Colonic mucosa (tissue), 4 donors: ENCODE results near the gene TOM1. TPM values are rescaled to one million over a fixed set of nuclear protein-coding genes. Genes with fewer than 3 reads are reported as not detected.

Experiments
- DNase-seq: peaks from one replicate; pipeline ENCODE4 v3.0.0-alpha.2; 2020
- H3K27ac ChIP-seq: fragments of 200-600 bp; one replicate; pipeline ENCODE4 v1.8.0; 2021
- H3K27me3 ChIP-seq: fragments of 200-600 bp; one replicate; pipeline ENCODE4 v1.8.0; 2021
- H3K36me3 ChIP-seq: fragments of 200-600 bp; one replicate; pipeline ENCODE4 v1.8.0; 2021
- H3K4me1 ChIP-seq: fragments of 200-600 bp; one replicate; pipeline ENCODE4 v1.8.0; 2021; ENCODE audit warnings: mild to moderate bottlenecking
- H3K4me3 ChIP-seq: fragments of 200-600 bp; one replicate; pipeline ENCODE4 v1.8.0; 2021
- H3K9ac ChIP-seq, 2 donors: one replicate each; pipeline ENCODE4 v1.7.0; 2013; ENCODE audit warnings: control low read depth in 2 of 2, low read depth in 2 of 2, low read length in 2 of 2
- H3K9me3 ChIP-seq: fragments of 200-600 bp; one replicate; pipeline ENCODE4 v1.8.0; 2021
- CTCF ChIP-seq: fragments of 200-600 bp; IDR thresholded peaks from one replicate; pipeline ENCODE4 v1.8.0; 2022; ENCODE audit warnings: antibody characterized with exemption, mild to moderate bottlenecking
- intact Hi-C: fragments of 100-400 bp; cut with DNase I; formaldehyde crosslinking; loops from one replicate; pipeline ENCODE4 v1.14.1; 2022
- total RNA-seq, 2 donors: library from RNA; stranded (reverse); fragmentation: NEBNext Ultra II Directional in 1 of 2; extraction: Animal tissue kit (Norgen Biotek cat#: 25700) in 1 of 2; gene quantifications; one replicate each; pipeline ENCODE4 v1.2.1, GENCODE V29; 2021
- donor health status: healthy.
- donor health status: DM: no; HTN: no; CAD: no.
- donor health status: DM: no; HTN: no; CAD: no.

The TOM1 gene
- total RNA-seq, 2 donors from 2014 or later = 43.0 to 60.3 TPM

- intact Hi-C loops = no loop called here
- no peaks in the 10 kb centered on the region for H3K9me3 ChIP-seq
- H3K4me1 ChIP-seq = peaks cover 14% of the 10 kb centered on the region
- TF ChIP-seq CTCF = no peak
- H3K27ac ChIP-seq = peak overlapping the region; percentile 79
- H3K4me3 ChIP-seq = no peak overlapping the region
- DNase-seq = peak; percentile 82
- no peaks in the 10 kb centered on the region for H3K36me3 ChIP-seq
- H3K9ac ChIP-seq = peak overlapping the region in 1 of 2 donors; percentile 81
- H3K27me3 ChIP-seq = no peaks in the 10 kb centered on the region
These were observed 79.7 kb downstream of the TOM1 start for GRCh38 chr22:35379146-35379993.

- Histone ChIP-seq H3K36me3 (no peaks in the 10 kb centered on the region), H3K9me3 (no peaks in the 10 kb centered on the region), H3K27ac (peak overlapping the region; percentile 79), H3K4me3 (no peak overlapping the region), H3K9ac (peak overlapping the region; percentile 4 to 81), H3K27me3 (no peaks in the 10 kb centered on the region), H3K4me1 (peaks cover 14% of the 10 kb centered on the region)
- intact Hi-C loops = no loop called here
- peak; percentile 61 for DNase-seq
- TF ChIP-seq CTCF = no peak
These were observed 80.3 kb downstream of the TOM1 start for GRCh38 chr22:35380013-35380412.

GRCh38 chr22:35380537-35381423 lies 81.1 kb downstream of the TOM1 start, which contains the start of gene HMOX1:
Gene HMOX1, plus strand, starts transcription at chr22:35381096. Its CDS starts 78 bp downstream, at chr22:35381174.
- intact Hi-C loops = no loop called here
- no peaks in the 10 kb centered on the region for H3K27me3 ChIP-seq
- TF ChIP-seq CTCF = no peak
- peaks cover 9% of the 10 kb centered on the region for H3K4me1 ChIP-seq
- H3K9me3 ChIP-seq = no peaks in the 10 kb centered on the region
- peak within 1 kb of the TSS; percentile 80 for H3K27ac ChIP-seq
- H3K4me3 ChIP-seq = peak within 1 kb of the TSS; percentile 46
- H3K36me3 ChIP-seq = no peaks in the 10 kb centered on the region
- peak; percentile 94 for DNase-seq
- peak within 1 kb of the TSS; percentile 72 to 81 for H3K9ac ChIP-seq

- DNase-seq = no peak
- no peaks in the 10 kb centered on the region for H3K36me3 ChIP-seq
These were observed 81.8 kb downstream of the TOM1 start for GRCh38 chr22:35381424-35382009.

More at GRCh38 chr22:35381424-35382009, 81.8 kb downstream of the TOM1 start:
- peak overlapping the region; percentile 80 for H3K27ac ChIP-seq
- intact Hi-C loops = no loop called here
- H3K9ac ChIP-seq = peak overlapping the region; percentile 67 to 72
- no peaks in the 10 kb centered on the region for H3K9me3 ChIP-seq
- H3K27me3 ChIP-seq = no peaks in the 10 kb centered on the region
- peaks cover 9% of the 10 kb centered on the region for H3K4me1 ChIP-seq
- no peak for TF ChIP-seq CTCF
- H3K4me3 ChIP-seq = peak overlapping the region; percentile 46
